Fibroblast of mammary gland (primary cell): ENCODE data around the gene AFG3L2.

Experiments
- DNase-seq: peaks from one replicate; pipeline ENCODE4 v3.0.0-alpha.2; 2010; ENCODE audit warnings: low read depth
- H3K4me3 ChIP-seq: 2 replicates; pipeline ENCODE4 v1.5.1; 2011; ENCODE audit warnings: low read depth, mild to moderate bottlenecking, low read length, moderate library complexity; ENCODE audit not compliant: control insufficient read depth
- TF ChIP-seq, protein P1 (sequence below): conservative IDR thresholded peaks from 2 replicates; pipeline ENCODE4 v1.5.1; 2011; ENCODE audit warnings: low read depth, low read length, inconsistent platforms; ENCODE audit not compliant: control insufficient read depth, insufficient read depth

Gene AFG3L2

DNA sequence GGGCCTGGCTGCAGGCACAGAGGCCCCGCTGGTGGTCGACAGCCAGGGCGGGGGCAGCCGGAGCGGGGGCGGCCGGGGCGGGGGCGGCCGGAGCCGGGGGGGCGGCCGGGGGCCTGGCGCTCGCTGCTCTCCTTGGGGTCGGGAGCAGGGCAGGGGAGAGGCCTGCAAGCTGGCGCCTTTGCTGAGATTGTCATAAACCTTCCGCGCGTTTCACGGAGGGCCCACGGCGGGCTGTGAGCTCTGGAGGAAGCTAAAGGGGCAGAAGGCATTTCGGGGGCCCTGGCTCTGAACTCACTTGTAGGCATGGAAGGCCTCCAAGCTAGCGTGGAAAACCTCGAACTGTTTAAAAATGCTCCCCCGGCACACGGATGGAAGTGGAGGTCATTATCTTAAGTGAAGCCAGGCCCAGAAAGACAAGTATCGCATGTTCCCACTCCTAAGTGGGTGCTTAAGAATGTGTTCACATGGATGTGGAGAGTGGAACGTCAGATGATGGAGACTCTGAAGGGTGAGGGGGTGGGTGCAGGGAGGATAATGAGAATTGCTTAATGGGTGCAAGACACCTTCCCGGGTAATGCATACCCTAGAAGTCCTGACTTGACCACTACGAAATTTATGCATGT lies 31.3 kb upstream of the AFG3L2 start:
- H3K4me3 ChIP-seq, result peak overlapping the region; percentile 68
- DNase-seq, result peak; percentile 25
- TF ChIP-seq, protein P1, sequence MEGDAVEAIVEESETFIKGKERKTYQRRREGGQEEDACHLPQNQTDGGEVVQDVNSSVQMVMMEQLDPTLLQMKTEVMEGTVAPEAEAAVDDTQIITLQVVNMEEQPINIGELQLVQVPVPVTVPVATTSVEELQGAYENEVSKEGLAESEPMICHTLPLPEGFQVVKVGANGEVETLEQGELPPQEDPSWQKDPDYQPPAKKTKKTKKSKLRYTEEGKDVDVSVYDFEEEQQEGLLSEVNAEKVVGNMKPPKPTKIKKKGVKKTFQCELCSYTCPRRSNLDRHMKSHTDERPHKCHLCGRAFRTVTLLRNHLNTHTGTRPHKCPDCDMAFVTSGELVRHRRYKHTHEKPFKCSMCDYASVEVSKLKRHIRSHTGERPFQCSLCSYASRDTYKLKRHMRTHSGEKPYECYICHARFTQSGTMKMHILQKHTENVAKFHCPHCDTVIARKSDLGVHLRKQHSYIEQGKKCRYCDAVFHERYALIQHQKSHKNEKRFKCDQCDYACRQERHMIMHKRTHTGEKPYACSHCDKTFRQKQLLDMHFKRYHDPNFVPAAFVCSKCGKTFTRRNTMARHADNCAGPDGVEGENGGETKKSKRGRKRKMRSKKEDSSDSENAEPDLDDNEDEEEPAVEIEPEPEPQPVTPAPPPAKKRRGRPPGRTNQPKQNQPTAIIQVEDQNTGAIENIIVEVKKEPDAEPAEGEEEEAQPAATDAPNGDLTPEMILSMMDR, result no peak

DNA sequence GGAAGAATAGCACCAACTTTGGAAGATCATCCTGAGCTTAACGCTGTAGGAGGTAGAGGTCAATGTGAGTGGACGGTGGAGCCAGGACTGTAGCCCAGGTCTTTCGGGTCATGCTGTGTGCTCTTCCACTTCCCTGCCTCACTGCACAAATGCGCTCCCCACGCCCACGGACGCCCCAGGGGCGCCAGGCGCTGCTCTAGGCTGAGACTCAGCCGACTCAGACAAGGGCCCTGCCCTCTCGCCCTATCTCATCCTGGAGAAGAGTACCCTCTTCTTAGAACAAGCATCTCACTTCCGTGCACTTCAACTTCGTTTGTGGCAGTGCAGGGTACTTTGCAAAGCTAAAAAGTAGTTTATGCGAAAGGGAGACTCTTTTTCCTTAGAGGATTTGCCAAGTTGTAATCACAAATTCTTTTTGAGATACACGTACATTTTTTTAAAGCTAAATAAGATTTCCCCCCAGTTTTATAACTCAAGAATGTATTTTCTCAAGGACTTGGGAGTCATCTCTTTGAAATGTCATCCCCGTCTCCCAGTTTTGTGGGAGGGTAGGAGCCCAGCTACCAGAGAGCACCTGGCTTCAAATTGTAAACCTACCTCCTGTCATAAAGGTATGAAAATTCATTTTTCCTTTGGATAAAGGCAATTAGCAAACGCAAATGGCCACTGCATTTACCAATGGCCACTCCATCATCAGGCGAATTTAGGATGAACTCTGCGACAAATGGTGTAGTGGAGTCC lies 29.5 kb upstream of the AFG3L2 start:
- no peak for DNase-seq
- TF ChIP-seq, protein P1, result no peak
- H3K4me3 ChIP-seq, result no peak overlapping the region

DNA sequence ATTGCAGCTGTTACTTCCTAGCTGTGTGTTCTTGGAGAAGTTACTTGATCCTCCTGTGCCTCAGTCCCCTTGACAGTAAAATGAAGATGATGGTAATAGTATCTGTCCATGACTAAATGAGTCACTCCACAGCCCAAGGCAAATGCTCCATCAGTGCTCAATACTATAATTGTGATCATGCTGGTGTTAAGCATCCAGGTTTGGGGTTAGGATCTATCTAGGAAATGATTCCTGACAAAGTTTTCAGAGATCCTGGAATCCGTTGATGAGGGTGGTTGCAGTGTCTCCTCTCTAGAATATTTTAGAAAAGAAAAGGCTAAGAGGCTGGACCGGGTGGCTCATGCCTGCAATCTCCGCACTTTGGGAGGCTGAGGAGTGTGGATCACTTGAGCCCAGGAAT lies 28.0 kb upstream of the AFG3L2 start:
- H3K4me3 ChIP-seq, result no peak overlapping the region

GRCh38 chr18:12403601-12404506 lies 26.8 kb upstream of the AFG3L2 start:
- DNase-seq, result peak; percentile 93
- TF ChIP-seq, protein P1, result no peak
- H3K4me3 ChIP-seq, result no peak overlapping the region

More for the DNA sequence above, 28.0 kb upstream of the AFG3L2 start:
- no peak for DNase-seq
- TF ChIP-seq, protein P1, result no peak

DNA sequence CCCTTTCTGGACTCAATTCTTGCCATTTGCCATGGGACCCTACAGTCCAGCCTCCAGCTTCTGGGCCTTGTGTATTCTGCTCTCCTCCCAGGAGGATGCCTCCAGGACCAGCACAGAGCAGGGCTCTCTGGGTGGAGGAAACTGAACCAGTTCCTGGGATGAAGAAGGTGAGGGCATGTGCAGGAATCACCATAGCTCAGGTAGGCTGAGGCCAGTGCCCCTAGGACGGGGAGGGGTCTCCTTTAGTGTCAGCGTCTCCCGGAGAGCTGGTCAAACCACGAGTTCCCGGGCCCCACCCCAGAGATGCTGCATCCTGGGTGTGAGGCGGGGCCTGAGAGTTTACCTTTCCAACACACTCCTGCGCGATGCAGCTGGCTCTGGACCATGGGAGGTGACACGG lies 24.9 kb upstream of the AFG3L2 start:
- no peak for DNase-seq
- TF ChIP-seq, protein P1, result no peak
- no peak overlapping the region for H3K4me3 ChIP-seq

- H3K4me3 ChIP-seq, result no peak overlapping the region
- no peak for DNase-seq
- TF ChIP-seq, protein P1, result no peak
Measured at GRCh38 chr18:12399231-12399630, 22.2 kb upstream of the AFG3L2 start.
